HepG2 (cell line): Measurements from ENCODE around the gene GRB7. TPM values are rescaled to one million over a fixed set of nuclear protein-coding genes. Genes with fewer than 3 reads are reported as not detected.

ENCODE experiments used
- CBX1 ChIP-seq: IDR thresholded peaks from one replicate; pipeline ENCODE4 v1.6.1; 2016; ENCODE audit warnings: antibody characterized with exemption, low read depth
- DR1 ChIP-seq: sonication (generic); formaldehyde crosslinking; IDR thresholded peaks from 2 replicates; pipeline ENCODE4 v1.8.0; 2021; ENCODE audit warnings: mild to moderate bottlenecking, missing genetic modification reagents, inconsistent platforms
- EHMT2 ChIP-seq: fragments of 200-600 bp; sonication (generic); IDR thresholded peaks from 2 replicates; pipeline ENCODE4 v1.7.0; 2017; ENCODE audit warnings: antibody characterized with exemption, low read depth, low read length, borderline replicate concordance
- FOXK2 ChIP-seq: fragments of 450-650 bp; IDR thresholded peaks from 2 replicates; pipeline ENCODE4 v1.6.1; 2016
- FOXO1 ChIP-seq: sonication (generic); formaldehyde crosslinking; IDR thresholded peaks from 2 replicates; pipeline ENCODE4 v1.4.0; 2020; ENCODE audit warnings: missing genetic modification reagents
- GABPB1 ChIP-seq: IDR thresholded peaks from 2 replicates; pipeline ENCODE4 v1.6.1; 2016; ENCODE audit warnings: mild to moderate bottlenecking, missing genetic modification reagents, moderate library complexity, missing compliant biosample characterization
- KDM1A ChIP-seq: IDR thresholded peaks from 2 replicates; pipeline ENCODE4 v1.6.1; 2016; ENCODE audit warnings: missing compliant biosample characterization
- MEIS2 ChIP-seq: sonication (generic); formaldehyde crosslinking; IDR thresholded peaks from 2 replicates; pipeline ENCODE4 v1.9.0; 2021; ENCODE audit warnings: mild to moderate bottlenecking, missing genetic modification reagents
- MIER2 ChIP-seq: IDR thresholded peaks from 2 replicates; pipeline ENCODE4 v1.6.1; 2016; ENCODE audit warnings: missing biosample characterization, missing genetic modification reagents
- NFKB2 ChIP-seq: sonication (generic); formaldehyde crosslinking; IDR thresholded peaks from 2 replicates; pipeline ENCODE4 v1.4.0; 2020; ENCODE audit warnings: missing genetic modification reagents, borderline replicate concordance
- NR1H2 ChIP-seq: sonication (generic); formaldehyde crosslinking; IDR thresholded peaks from 2 replicates; pipeline ENCODE4 v1.8.1; 2022; ENCODE audit warnings: low read depth, missing genetic modification reagents, borderline replicate concordance
- PRMT3 ChIP-seq: sonication (generic); formaldehyde crosslinking; IDR thresholded peaks from 2 replicates; pipeline ENCODE4 v1.8.1; 2022; ENCODE audit warnings: low read depth, mild to moderate bottlenecking, moderate library complexity, missing genetic modification reagents, borderline replicate concordance
- PTBP1 ChIP-seq: fragments of 200-400 bp; formaldehyde crosslinking; IDR thresholded peaks from 2 replicates; pipeline ENCODE4 v1.6.1; 2018; ENCODE audit warnings: low read length, low read depth; ENCODE audit not compliant: poor library complexity, severe bottlenecking
- RFXANK ChIP-seq: IDR thresholded peaks from 2 replicates; pipeline ENCODE4 v1.6.1; 2016
- SIX4 ChIP-seq: sonication (generic); formaldehyde crosslinking; IDR thresholded peaks from 2 replicates; pipeline ENCODE4 v1.4.0; 2020; ENCODE audit warnings: missing genetic modification reagents
- SP140L ChIP-seq: sonication (generic); formaldehyde crosslinking; IDR thresholded peaks from 2 replicates; pipeline ENCODE4 v1.4.0; 2020; ENCODE audit warnings: missing genetic modification reagents, borderline replicate concordance
- TCF7 ChIP-seq: sonication (generic); IDR thresholded peaks from 2 replicates; pipeline ENCODE4 v1.6.1; 2016; ENCODE audit warnings: antibody characterized with exemption, low read depth
- ZC3H4 ChIP-seq: sonication (generic); formaldehyde crosslinking; IDR thresholded peaks from 2 replicates; pipeline ENCODE4 v1.4.0; 2020; ENCODE audit warnings: missing genetic modification reagents, borderline replicate concordance
- ZNF225 ChIP-seq: sonication (generic); formaldehyde crosslinking; IDR thresholded peaks from 2 replicates; pipeline ENCODE4 v1.4.0; 2020; ENCODE audit warnings: mild to moderate bottlenecking, missing genetic modification reagents
- ZNF24 ChIP-seq: fragments of 450-650 bp; IDR thresholded peaks from 2 replicates; pipeline ENCODE4 v1.6.1; 2017; ENCODE audit warnings: antibody characterized with exemption, mild to moderate bottlenecking
- ZNF331 ChIP-seq: sonication (generic); formaldehyde crosslinking; IDR thresholded peaks from 2 replicates; pipeline ENCODE4 v1.4.0; 2020; ENCODE audit warnings: missing genetic modification reagents
- ZNF33B ChIP-seq: sonication (generic); formaldehyde crosslinking; IDR thresholded peaks from 2 replicates; pipeline ENCODE4 v1.5.1; 2020; ENCODE audit warnings: mild to moderate bottlenecking, missing genetic modification reagents
- ZNF367 ChIP-seq: sonication (generic); formaldehyde crosslinking; IDR thresholded peaks from 2 replicates; pipeline ENCODE4 v1.4.0; 2020; ENCODE audit warnings: missing genetic modification reagents, borderline replicate concordance
- ZNF484 ChIP-seq: sonication (generic); formaldehyde crosslinking; IDR thresholded peaks from 2 replicates; pipeline ENCODE4 v1.5.1; 2020; ENCODE audit warnings: mild to moderate bottlenecking, low read depth, missing genetic modification reagents, borderline replicate concordance
- ZNF615 ChIP-seq: sonication (generic); formaldehyde crosslinking; IDR thresholded peaks from 2 replicates; pipeline ENCODE4 v1.5.0; 2020; ENCODE audit warnings: mild to moderate bottlenecking, missing genetic modification reagents, borderline replicate concordance
- ZNF83 ChIP-seq: sonication (generic); formaldehyde crosslinking; IDR thresholded peaks from 2 replicates; pipeline ENCODE4 v1.4.0; 2020; ENCODE audit warnings: missing genetic modification reagents, mild to moderate bottlenecking, borderline replicate concordance
- polyA plus RNA-seq, 8 experiments: library from polyadenylated mRNA; depleted of rRNA in 3 of 8; stranded (reverse) in 7 of 8; unstranded in 1 of 8; fragments of >200 nt; fragmentation: Illumina TruSeq in 4 of 8; extraction: Trizol in 4 of 8; gene quantifications; 2 replicates each; pipeline versions ENCODE4 v1.2.1 to v1.2.3, GENCODE V29; 2011 to 2016; ENCODE audit warnings: low read depth in 4 of 8, missing spikeins in 1 of 8, mixed read lengths in 1 of 8; ENCODE audit not compliant: insufficient read depth in 1 of 8
- total RNA-seq, 5 experiments: library from RNA; depleted of rRNA; stranded (reverse); fragments of >200 nt; fragmentation: Illumina TruSeq; extraction: Trizol; gene quantifications; 2 replicates each; pipeline ENCODE4 v1.2.3, GENCODE V29; 2016; ENCODE audit warnings: low read depth in 1 of 5
- TF ChIP-seq, protein P1 (sequence below): sonication (generic); formaldehyde crosslinking; IDR thresholded peaks from 2 replicates; pipeline ENCODE4 v1.8.0; 2022; ENCODE audit warnings: mild to moderate bottlenecking, missing genetic modification reagents, moderate library complexity
- TF ChIP-seq, protein P2 (sequence below): sonication (generic); formaldehyde crosslinking; IDR thresholded peaks from 2 replicates; pipeline ENCODE4 v1.5.0; 2020; ENCODE audit warnings: mild to moderate bottlenecking, missing genetic modification reagents
- TF ChIP-seq, protein P3 (sequence below): sonication (generic); formaldehyde crosslinking; IDR thresholded peaks from 2 replicates; pipeline ENCODE4 v1.5.0; 2020; ENCODE audit warnings: missing genetic modification reagents

GRB7 gene
- total and polyA plus RNA-seq, 2 of the 13 experiments (the other 11 are each of a cell fraction or from before 2014, with no cell fraction given) = 60.2 to 77.7 TPM

DNA sequence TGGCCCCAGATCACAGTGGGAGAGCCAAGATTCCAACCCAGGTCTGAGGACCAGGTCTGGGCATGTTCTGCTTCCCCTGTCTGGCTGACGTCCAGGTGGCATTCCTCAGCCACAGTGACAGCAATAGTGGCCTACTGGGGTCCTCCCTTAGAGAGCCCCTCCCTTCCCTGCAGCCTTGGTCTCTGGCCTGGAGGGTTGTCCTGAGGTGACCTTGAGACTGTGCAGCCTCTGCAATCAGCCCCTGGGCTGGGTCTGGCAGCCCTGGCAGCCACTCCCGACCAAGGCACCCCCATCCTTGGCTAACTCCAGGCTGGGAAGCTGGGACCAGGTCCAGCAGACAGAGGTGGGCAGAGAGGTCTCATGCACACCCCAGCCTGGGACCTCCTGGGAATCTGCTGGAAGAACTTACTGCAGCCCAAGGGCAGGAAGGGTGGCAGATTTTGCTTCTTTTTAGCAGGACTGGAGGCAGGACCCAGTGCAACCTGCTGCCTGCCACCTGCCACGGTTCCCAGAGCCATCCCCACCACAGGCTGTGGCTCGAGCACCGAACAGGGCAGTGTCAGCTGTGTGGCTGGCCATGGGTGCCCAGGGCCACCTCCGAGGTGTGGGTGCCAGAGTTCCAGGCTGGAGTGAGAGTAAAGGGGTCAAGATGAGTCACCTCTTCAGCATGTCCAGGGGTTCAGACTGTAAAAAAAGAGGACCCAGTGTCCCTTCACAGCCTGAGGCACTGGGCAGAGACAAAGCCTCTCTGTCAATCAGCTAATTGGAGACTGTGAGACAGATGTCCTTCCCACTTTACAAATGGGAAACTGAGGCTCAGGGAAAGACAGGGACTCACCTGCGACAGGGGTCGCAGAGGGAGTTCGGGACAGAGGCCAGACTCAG lies 12.6 kb downstream of the GRB7 start (continued):
- TF ChIP-seq MEIS2 (CRISPR knock-in tag) (no peak), CBX1 (peak; percentile 7), PRMT3 (CRISPR knock-in tag) (no peak), FOXK2 (no peak), ZNF83 (CRISPR knock-in tag) (no peak), ZNF33B (CRISPR knock-in tag) (0 out of 2 replicates have a peak, but pooled peaks have one; percentile 79), RFXANK (CRISPR knock-in tag) (no peak), GABPB1 (CRISPR knock-in tag) (peak; percentile 50; the same call in 1 of the 2 replicates), NR1H2 (CRISPR knock-in tag) (no peak), ZNF331 (CRISPR knock-in tag) (0 out of 2 replicates have a peak, but pooled peaks have one; percentile 32), PTBP1 (no peak), KDM1A (CRISPR knock-in tag) (peak; percentile 25; the same call in 1 of the 2 replicates), ZNF24 (no peak), TCF7 (no peak), ZNF367 (CRISPR knock-in tag) (no peak), MIER2 (CRISPR knock-in tag) (no peak), FOXO1 (CRISPR knock-in tag) (0 out of 2 replicates have a peak, but pooled peaks have one; percentile 36), NFKB2 (CRISPR knock-in tag) (no peak), ZC3H4 (no peak), ZNF484 (CRISPR knock-in tag) (no peak), SP140L (CRISPR knock-in tag) (no peak), SIX4 (CRISPR knock-in tag) (no peak), ZNF225 (peak; percentile 65; the same call in 1 of the 2 replicates), DR1 (no peak), ZNF615 (no peak), EHMT2 (no peak)
- TF ChIP-seq, protein P1, sequence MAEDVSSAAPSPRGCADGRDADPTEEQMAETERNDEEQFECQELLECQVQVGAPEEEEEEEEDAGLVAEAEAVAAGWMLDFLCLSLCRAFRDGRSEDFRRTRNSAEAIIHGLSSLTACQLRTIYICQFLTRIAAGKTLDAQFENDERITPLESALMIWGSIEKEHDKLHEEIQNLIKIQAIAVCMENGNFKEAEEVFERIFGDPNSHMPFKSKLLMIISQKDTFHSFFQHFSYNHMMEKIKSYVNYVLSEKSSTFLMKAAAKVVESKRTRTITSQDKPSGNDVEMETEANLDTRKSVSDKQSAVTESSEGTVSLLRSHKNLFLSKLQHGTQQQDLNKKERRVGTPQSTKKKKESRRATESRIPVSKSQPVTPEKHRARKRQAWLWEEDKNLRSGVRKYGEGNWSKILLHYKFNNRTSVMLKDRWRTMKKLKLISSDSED (CRISPR knock-in tag) = no peak
- TF ChIP-seq, protein P2, sequence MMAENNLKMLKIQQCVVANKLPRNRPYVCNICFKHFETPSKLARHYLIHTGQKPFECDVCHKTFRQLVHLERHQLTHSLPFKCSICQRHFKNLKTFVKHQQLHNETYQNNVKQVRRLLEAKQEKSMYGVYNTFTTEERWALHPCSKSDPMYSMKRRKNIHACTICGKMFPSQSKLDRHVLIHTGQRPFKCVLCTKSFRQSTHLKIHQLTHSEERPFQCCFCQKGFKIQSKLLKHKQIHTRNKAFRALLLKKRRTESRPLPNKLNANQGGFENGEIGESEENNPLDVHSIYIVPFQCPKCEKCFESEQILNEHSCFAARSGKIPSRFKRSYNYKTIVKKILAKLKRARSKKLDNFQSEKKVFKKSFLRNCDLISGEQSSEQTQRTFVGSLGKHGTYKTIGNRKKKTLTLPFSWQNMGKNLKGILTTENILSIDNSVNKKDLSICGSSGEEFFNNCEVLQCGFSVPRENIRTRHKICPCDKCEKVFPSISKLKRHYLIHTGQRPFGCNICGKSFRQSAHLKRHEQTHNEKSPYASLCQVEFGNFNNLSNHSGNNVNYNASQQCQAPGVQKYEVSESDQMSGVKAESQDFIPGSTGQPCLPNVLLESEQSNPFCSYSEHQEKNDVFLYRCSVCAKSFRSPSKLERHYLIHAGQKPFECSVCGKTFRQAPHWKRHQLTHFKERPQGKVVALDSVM (CRISPR knock-in tag) = no peak
- TF ChIP-seq, protein P3, sequence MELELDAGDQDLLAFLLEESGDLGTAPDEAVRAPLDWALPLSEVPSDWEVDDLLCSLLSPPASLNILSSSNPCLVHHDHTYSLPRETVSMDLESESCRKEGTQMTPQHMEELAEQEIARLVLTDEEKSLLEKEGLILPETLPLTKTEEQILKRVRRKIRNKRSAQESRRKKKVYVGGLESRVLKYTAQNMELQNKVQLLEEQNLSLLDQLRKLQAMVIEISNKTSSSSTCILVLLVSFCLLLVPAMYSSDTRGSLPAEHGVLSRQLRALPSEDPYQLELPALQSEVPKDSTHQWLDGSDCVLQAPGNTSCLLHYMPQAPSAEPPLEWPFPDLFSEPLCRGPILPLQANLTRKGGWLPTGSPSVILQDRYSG (CRISPR knock-in tag) = no peak
